Measurements from ENCODE around the gene MOCS2. TPM values are rescaled to one million over a fixed set of nuclear protein-coding genes. Genes with fewer than 3 reads are reported as not detected.

The MOCS2 gene
- total and polyA plus RNA-seq, 2 of the 8 experiments (the other 6 are each of a cell fraction or from before 2014, with no cell fraction given): 6.7 to 16.1 TPM

DNA sequence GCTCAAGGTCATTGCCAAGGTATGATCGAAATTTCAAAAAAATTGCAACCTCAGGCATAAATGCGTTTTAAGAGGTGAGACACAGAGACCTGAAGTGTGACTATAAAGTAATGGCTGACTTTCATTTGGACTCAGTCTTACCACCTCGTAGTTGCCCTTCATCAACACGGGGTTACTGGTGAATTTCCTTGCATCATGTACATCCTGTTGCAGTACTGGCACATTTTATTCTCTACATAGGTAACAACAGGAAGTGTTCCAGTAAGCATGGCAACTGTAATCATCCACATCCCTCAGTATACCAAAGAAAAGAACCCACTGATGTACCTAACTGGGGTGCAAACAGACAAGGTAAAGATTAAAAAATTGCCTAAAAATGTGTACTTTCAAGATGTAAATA lies 29.3 kb downstream of the MOCS2 start:
- no peak overlapping the region for H4K91ac ChIP-seq (replicated peaks; ENCODE audit: insufficient read length, low read length)
- no peak overlapping the region for H3K18ac ChIP-seq (ENCODE audit: extremely low read depth, low read length)
- no peak overlapping the region for H3K4me3 ChIP-seq (ENCODE audit: extremely low read depth in 1 of 4, insufficient read depth in 2 of 4, low read depth in 3 of 4, low read length in 4 of 4)
- 93% methylated on average over 4 of the region's 4 CpGs; no CpG with 5 or more reads in 1 of the 2 experiments for WGBS, 2 experiments (ENCODE audit: extremely low coverage in 1 of 2, insufficient coverage in 1 of 2, insufficient read length in 1 of 2, insufficient replicate concordance in 2 of 2, low coverage in 1 of 2, low lambda C conversion rate in 2 of 2, missing lambda C conversion rate in 1 of 2)
- H3K4ac ChIP-seq (replicated peaks; ENCODE audit: insufficient read length, low read depth, low read length): no peak overlapping the region
- no peak overlapping the region for H3K14ac ChIP-seq (ENCODE audit: insufficient read length)
- no peaks in the 10 kb centered on the region for H3K79me2 ChIP-seq (ENCODE audit: control insufficient read depth in 1 of 2, insufficient read depth in 2 of 2, low read length in 2 of 2)
- H4K20me1 ChIP-seq (replicated peaks in 1 of 2; ENCODE audit: control insufficient read depth in 1 of 2, insufficient read depth in 2 of 2, low read length in 2 of 2): no peaks in the 10 kb centered on the region
- no peak for DNase-seq (ENCODE audit: low read depth in 1 of 2, low spot score in 2 of 2)
- ChIA-PET POLR2A (ENCODE audit: partially characterized antibody) (no interaction called here), CTCF (ENCODE audit: partially characterized antibody) (interaction anchor here (2.1 kb wide), 2 partner anchors 10 to 17 kb away, joined by 6 to 8 read pairs; no protein-coding TSS in a partner anchor)
- no peak overlapping the region for H2BK5ac ChIP-seq (ENCODE audit: low read depth, low read length)
- peaks cover 0 to 6% (median 2%) of the 10 kb centered on the region in 4 experiments; a peak in 2 of 8 replicates for H3K36me3 ChIP-seq (ENCODE audit: control insufficient read depth in 2 of 4, insufficient read depth in 4 of 4, low read length in 3 of 4)
- no peak overlapping the region for H3K4me2 ChIP-seq (ENCODE audit: insufficient read depth in 1 of 2, low read depth in 2 of 2, low read length in 2 of 2)
- H3K9me3 ChIP-seq (ENCODE audit: insufficient read depth in 2 of 2, low read depth in 1 of 2, low read length in 1 of 2): no peaks in the 10 kb centered on the region
- H2AK5ac ChIP-seq (ENCODE audit: low read depth, low read length): no peak overlapping the region
- H3K27ac ChIP-seq (ENCODE audit: low read depth, low read length): no peak overlapping the region
- H3K23me2 ChIP-seq (ENCODE audit: low read depth, low read length): no peaks in the 10 kb centered on the region
- no peak overlapping the region for H3K23ac ChIP-seq (ENCODE audit: insufficient read length)
- no peak overlapping the region for H2BK12ac ChIP-seq (ENCODE audit: low read depth, low read length)
- no peak for FAIRE-seq
- H3K79me1 ChIP-seq (ENCODE audit: low read depth, low read length): no peaks in the 10 kb centered on the region
- no peak overlapping the region for H2AFZ ChIP-seq (ENCODE audit: low read length)
- no peak overlapping the region for H3K56ac ChIP-seq (replicated peaks; ENCODE audit: insufficient read length, low read depth, low read length)
- TF ChIP-seq GTF2F1 (IDR thresholded peaks at IDR 0.05; ENCODE audit: borderline replicate concordance, low read depth, low read length): no peak
- H2BK15ac ChIP-seq (ENCODE audit: low read length): no peak overlapping the region
- H3K9ac ChIP-seq (replicated peaks in 1 of 4; ENCODE audit: extremely low read depth in 1 of 4, low read depth in 3 of 4, low read length in 3 of 4): no peak overlapping the region
- no peak overlapping the region for H4K5ac ChIP-seq (ENCODE audit: insufficient read length, low read depth, low read length)
- no peak overlapping the region for H2BK20ac ChIP-seq (ENCODE audit: low read length)
- no peaks in the 10 kb centered on the region for H3K4me1 ChIP-seq (replicated peaks in 1 of 4; ENCODE audit: control insufficient read depth in 3 of 4, insufficient read depth in 4 of 4, low read length in 3 of 4)
- no peak overlapping the region for H2BK120ac ChIP-seq (replicated peaks; ENCODE audit: low read depth, low read length)
- H4K8ac ChIP-seq (ENCODE audit: extremely low read depth, insufficient read depth, low read length): no peak overlapping the region
- H3K27me3 ChIP-seq (replicated peaks in 1 of 4; ENCODE audit: control insufficient read depth in 3 of 4, extremely low read depth in 1 of 4, insufficient read depth in 3 of 4, low read length in 3 of 4): no peaks in the 10 kb centered on the region
